Thyroid gland (tissue), 4 donors: ENCODE measurements around the gene RPS15. TPM values are rescaled to one million over a fixed set of nuclear protein-coding genes. Genes with fewer than 3 reads are reported as not detected.

Experiments used
- DNase-seq, 2 donors: peaks; one replicate each; pipeline ENCODE4 v3.0.0-alpha.2; 2019
- H3K27ac ChIP-seq, 3 donors: fragments of 200-600 bp; sonication (generic); 1 replicate in 2 of 3; 2 replicates in 1 of 3; pipeline ENCODE4 v1.5.1; 2016 to 2019; ENCODE audit warnings: mild to moderate bottlenecking in 1 of 3, moderate library complexity in 1 of 3
- H3K27me3 ChIP-seq: fragments of 200-600 bp; sonication (generic); one replicate; pipeline ENCODE4 v1.5.1; 2019
- H3K36me3 ChIP-seq, 2 donors: fragments of 200-600 bp; sonication (generic); one replicate each; pipeline ENCODE4 v1.5.1; 2016 to 2019
- H3K4me1 ChIP-seq, 2 donors: fragments of 200-600 bp; sonication (generic); one replicate each; pipeline ENCODE4 v1.5.1; 2017 to 2019
- H3K4me3 ChIP-seq, 3 donors: fragments of 200-600 bp; sonication (generic); replicated peaks in 1 of 3; 1 replicate in 2 of 3; 2 replicates in 1 of 3; pipeline ENCODE4 v1.5.1; 2016; ENCODE audit warnings: mild to moderate bottlenecking in 1 of 3
- H3K9me3 ChIP-seq: fragments of 200-600 bp; sonication (generic); one replicate; pipeline ENCODE4 v1.5.1; 2017
- CTCF ChIP-seq, 6 experiments: fragments of 200-600 bp in 3 of 6; fragments of 450-650 bp in 3 of 6; sonication (generic) in 3 of 6; IDR thresholded peaks; one replicate each; pipeline ENCODE4 v1.5.1; 2016 to 2019; ENCODE audit warnings: antibody characterized with exemption in 6 of 6, mild to moderate bottlenecking in 2 of 6, inconsistent platforms in 1 of 6, moderate library complexity in 1 of 6
- POLR2A ChIP-seq, 2 donors: fragments of 450-650 bp; IDR thresholded peaks; one replicate each; pipeline ENCODE4 v1.6.1; 2017; ENCODE audit warnings: antibody characterized with exemption in 2 of 2, mild to moderate bottlenecking in 2 of 2, moderate library complexity in 1 of 2
- WGBS, 2 donors: methylation state at CpG; one replicate each; pipeline ENCODE4 v1.1.5; 2017; 5-methylcytosine and 5-hydroxymethylcytosine counted together
- intact Hi-C: fragments of 100-400 bp; cut with DNase I; formaldehyde crosslinking; loops from one replicate; pipeline ENCODE4 v1.15.1; 2023
- total RNA-seq, 4 donors: library from RNA; depleted of rRNA; stranded (reverse); fragments of >200 nt; gene quantifications; one replicate each; pipeline ENCODE4 v1.2.3, GENCODE V29; 2016

RPS15 gene
- total RNA-seq, 4 donors from 2014 or later = 1,760 to 2,977 (median 2,488) TPM

DNA sequence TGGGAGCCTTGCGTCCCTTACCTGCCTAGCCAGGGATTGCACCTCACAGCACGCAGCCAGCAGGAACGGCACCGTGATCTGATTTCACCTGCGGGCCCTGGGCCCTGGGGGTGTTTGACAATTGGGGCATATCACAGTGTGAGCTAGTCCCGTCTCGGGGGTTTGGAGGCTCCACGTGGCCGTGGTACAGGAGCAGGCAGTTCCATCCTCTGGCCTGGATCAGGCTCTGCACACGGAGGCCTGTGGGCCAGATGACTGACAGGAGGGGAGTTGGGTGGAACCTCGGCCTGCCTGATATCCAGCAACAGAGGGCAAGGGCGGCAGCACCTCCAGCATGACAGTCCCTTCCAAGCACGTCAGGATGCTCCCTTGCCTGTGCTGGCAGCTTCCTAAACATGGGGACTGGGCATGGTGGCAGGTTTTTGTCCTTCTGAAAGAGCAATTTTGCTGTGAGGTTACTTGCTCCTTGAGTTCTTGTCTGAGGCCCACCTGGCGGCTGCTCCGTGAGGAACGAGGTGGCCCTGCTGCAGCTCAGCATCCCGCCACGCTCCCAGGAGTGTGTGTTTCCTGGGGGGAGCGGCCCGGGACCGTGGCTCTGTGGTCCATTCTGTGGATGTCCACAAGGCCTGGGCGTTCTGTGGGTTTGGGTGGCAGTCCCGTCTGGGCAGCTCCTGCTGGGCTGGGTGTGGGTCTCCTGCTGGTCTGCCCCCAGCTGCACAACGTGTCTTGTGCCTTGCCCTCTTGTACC lies 6.3 kb upstream of the RPS15 start:
- Histone ChIP-seq H3K36me3 (peaks cover 56 to 64% of the 10 kb centered on the region in 2 donors), H3K27ac (no peak overlapping the region), H3K4me3 (no peak overlapping the region), H3K4me1 (no peaks in the 10 kb centered on the region), H3K9me3 (no peaks in the 10 kb centered on the region), H3K27me3 (no peaks in the 10 kb centered on the region)
- no peak for DNase-seq
- intact Hi-C loops = no loop called here
- TF ChIP-seq POLR2A (IDR thresholded peaks at IDR 0.05) (no peak), CTCF (IDR thresholded peaks at IDR 0.05) (no peak)
- WGBS, 2 donors = 82 to 92% methylated on average over 8 to 20 of the region's 24 CpGs

DNA sequence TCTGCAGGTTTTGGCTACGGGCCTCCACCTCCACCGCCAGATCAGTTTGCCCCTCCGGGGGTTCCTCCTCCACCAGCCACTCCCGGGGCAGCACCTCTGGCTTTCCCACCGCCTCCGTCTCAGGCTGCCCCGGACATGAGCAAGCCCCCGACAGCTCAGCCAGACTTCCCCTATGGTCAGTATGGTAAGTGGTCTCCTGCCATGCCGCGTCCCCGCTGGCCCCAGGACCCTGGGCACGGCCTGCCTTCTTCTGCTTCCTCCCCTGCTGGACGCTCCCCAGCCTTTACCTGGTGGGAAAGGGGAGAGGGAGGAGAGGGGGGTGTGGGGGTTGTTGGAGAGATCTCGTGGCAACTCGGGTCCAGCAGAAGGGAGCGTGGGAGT lies 5.7 kb upstream of the RPS15 start:
- H3K27ac ChIP-seq = no peak overlapping the region
- 94 to 96% methylated on average over 16 of the region's 16 CpGs for WGBS, 2 donors
- no peak overlapping the region for H3K4me3 ChIP-seq
- H3K9me3 ChIP-seq = no peaks in the 10 kb centered on the region
- intact Hi-C loops = no loop called here
- no peak for DNase-seq
- no peaks in the 10 kb centered on the region for H3K27me3 ChIP-seq
- H3K4me1 ChIP-seq = no peaks in the 10 kb centered on the region
- TF ChIP-seq POLR2A (IDR thresholded peaks at IDR 0.05) (no peak), CTCF (IDR thresholded peaks at IDR 0.05) (no peak)
- peaks cover 56 to 62% of the 10 kb centered on the region in 2 donors for H3K36me3 ChIP-seq

GRCh38 chr19:1433119-1434039 lies 4.8 kb upstream of the RPS15 start:
- intact Hi-C loops = no loop called here
- Histone ChIP-seq H3K36me3 (peaks cover 56 to 60% of the 10 kb centered on the region in 2 donors), H3K4me1 (peaks cover 0 to 4% of the 10 kb centered on the region in 2 donors), H3K4me3 (no peak overlapping the region), H3K9me3 (no peaks in the 10 kb centered on the region), H3K27me3 (no peaks in the 10 kb centered on the region), H3K27ac (no peak overlapping the region)
- DNase-seq = no peak
- WGBS, 2 donors = 90 to 92% methylated on average over 14 to 28 of the region's 47 CpGs
- TF ChIP-seq CTCF (IDR thresholded peaks at IDR 0.05) = no peak
- no peak for TF ChIP-seq POLR2A (IDR thresholded peaks at IDR 0.05)

- no peak overlapping the region for H3K27ac ChIP-seq
- DNase-seq = no peak
- WGBS, 2 donors = 92 to 100% methylated on average over 12 to 17 of the region's 17 CpGs
- H3K36me3 ChIP-seq = peaks cover 51 to 56% of the 10 kb centered on the region in 2 donors
- TF ChIP-seq CTCF (IDR thresholded peaks at IDR 0.05) (no peak), POLR2A (IDR thresholded peaks at IDR 0.05) (no peak)
- H3K4me1 ChIP-seq = peaks cover 2 to 4% of the 10 kb centered on the region in 2 donors
- H3K4me3 ChIP-seq = no peak overlapping the region
- H3K27me3 ChIP-seq = no peaks in the 10 kb centered on the region
- no peaks in the 10 kb centered on the region for H3K9me3 ChIP-seq
- intact Hi-C loops = no loop called here
Measured at GRCh38 chr19:1434040-1434366, 4.2 kb upstream of the RPS15 start.
